ENCODE data around the gene DPYD. TPM values are rescaled to one million over a fixed set of nuclear protein-coding genes. Genes with fewer than 3 reads are reported as not detected.

Gene DPYD
- total RNA-seq, 1 experiment from 2014 or later, result 0.46 TPM

DNA sequence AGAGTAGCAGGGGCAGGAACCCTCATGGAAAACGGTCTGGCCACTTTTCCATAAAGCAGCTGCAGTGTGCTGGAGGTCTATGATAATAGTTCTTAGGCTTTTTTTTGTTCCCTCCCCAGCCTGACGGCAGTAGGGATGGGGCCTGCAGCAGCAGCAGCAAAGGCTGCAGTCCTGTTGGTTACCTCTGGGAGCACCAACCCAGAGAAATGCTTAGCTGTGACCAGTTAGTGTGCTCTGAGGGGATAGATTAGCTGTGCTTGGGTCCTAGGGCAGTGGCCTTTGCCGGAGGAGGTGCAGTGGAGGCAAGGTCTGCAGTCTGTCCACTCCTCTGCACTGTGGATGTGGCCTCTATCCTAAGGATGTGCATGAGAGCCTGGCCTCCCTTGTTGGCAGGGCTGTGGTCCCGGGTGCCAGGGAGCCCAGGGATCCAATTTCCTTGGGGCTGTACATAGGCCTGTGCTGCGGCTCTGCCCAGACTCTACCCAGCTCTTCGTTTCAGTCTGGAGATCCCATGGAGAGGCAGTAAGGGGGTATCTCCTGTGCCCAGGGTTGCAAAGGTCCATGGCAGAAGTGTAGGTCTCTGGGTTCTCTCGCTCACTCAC lies 876.6 kb downstream of the DPYD start:
- H3K4me1 Mint-ChIP-seq, result 0 out of 2 replicates have a peak, but pooled peaks cover 4% of the 10 kb centered on the region
- no peak overlapping the region for H3K4me3 Mint-ChIP-seq
- ChIA-PET POLR2A (no interaction called here), CTCF (no interaction called here)
- H3K27me3 Mint-ChIP-seq (ENCODE audit: low read depth), result no peaks in the 10 kb centered on the region
- H3K9me3 Mint-ChIP-seq, result peaks cover 23% of the 10 kb centered on the region
- DNase-seq (ENCODE audit: low spot score) (no peak), ATAC-seq (peak; percentile 94)
- no peaks in the 10 kb centered on the region for H3K36me3 Mint-ChIP-seq
- TF ChIP-seq GTF2I (CRISPR knock-in tag; conservative IDR thresholded peaks at IDR 0.05), result no peak
- no peak for TF ChIP-seq AR (CRISPR knock-in tag; IDR thresholded peaks at IDR 0.05)
- TF ChIP-seq ELF4 (CRISPR knock-in tag; IDR thresholded peaks at IDR 0.05; ENCODE audit: low read depth), result no peak
- no peak for TF ChIP-seq E2F4 (CRISPR knock-in tag; IDR thresholded peaks at IDR 0.05; ENCODE audit: borderline replicate concordance, low read depth)
- no peak overlapping the region for H3K27ac Mint-ChIP-seq

- H3K4me1 Mint-ChIP-seq, result 0 out of 2 replicates have a peak, but pooled peaks cover 4% of the 10 kb centered on the region
- ChIA-PET POLR2A (no interaction called here), CTCF (no interaction called here)
Observed at GRCh38 chr1:97042551-97042950, 878.3 kb downstream of the DPYD start.

More at GRCh38 chr1:97042551-97042950, 878.3 kb downstream of the DPYD start:
- H3K36me3 Mint-ChIP-seq, result no peaks in the 10 kb centered on the region
- no peak for DNase-seq (ENCODE audit: low spot score)
- no peak overlapping the region for H3K27ac Mint-ChIP-seq
- peaks cover 37% of the 10 kb centered on the region for H3K9me3 Mint-ChIP-seq
- no peak for TF ChIP-seq OVOL2 (CRISPR knock-in tag; IDR thresholded peaks at IDR 0.05; ENCODE audit: borderline replicate concordance)
- no peak for TF ChIP-seq ATF1 (CRISPR knock-in tag; IDR thresholded peaks at IDR 0.05)
- TF ChIP-seq PRRX2 (CRISPR knock-in tag; IDR thresholded peaks at IDR 0.05), result no peak
- TF ChIP-seq, protein P1, sequence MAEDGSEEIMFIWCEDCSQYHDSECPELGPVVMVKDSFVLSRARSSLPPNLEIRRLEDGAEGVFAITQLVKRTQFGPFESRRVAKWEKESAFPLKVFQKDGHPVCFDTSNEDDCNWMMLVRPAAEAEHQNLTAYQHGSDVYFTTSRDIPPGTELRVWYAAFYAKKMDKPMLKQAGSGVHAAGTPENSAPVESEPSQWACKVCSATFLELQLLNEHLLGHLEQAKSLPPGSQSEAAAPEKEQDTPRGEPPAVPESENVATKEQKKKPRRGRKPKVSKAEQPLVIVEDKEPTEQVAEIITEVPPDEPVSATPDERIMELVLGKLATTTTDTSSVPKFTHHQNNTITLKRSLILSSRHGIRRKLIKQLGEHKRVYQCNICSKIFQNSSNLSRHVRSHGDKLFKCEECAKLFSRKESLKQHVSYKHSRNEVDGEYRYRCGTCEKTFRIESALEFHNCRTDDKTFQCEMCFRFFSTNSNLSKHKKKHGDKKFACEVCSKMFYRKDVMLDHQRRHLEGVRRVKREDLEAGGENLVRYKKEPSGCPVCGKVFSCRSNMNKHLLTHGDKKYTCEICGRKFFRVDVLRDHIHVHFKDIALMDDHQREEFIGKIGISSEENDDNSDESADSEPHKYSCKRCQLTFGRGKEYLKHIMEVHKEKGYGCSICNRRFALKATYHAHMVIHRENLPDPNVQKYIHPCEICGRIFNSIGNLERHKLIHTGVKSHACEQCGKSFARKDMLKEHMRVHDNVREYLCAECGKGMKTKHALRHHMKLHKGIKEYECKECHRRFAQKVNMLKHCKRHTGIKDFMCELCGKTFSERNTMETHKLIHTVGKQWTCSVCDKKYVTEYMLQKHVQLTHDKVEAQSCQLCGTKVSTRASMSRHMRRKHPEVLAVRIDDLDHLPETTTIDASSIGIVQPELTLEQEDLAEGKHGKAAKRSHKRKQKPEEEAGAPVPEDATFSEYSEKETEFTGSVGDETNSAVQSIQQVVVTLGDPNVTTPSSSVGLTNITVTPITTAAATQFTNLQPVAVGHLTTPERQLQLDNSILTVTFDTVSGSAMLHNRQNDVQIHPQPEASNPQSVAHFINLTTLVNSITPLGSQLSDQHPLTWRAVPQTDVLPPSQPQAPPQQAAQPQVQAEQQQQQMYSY (CRISPR knock-in tag; IDR thresholded peaks at IDR 0.05), result no peak
- TF ChIP-seq ZNF532 (CRISPR knock-in tag; IDR thresholded peaks at IDR 0.05; ENCODE audit: borderline replicate concordance), result no peak
- no peak for TF ChIP-seq ZNF423 (CRISPR knock-in tag; IDR thresholded peaks at IDR 0.05)
- TF ChIP-seq ZNF416 (CRISPR knock-in tag; IDR thresholded peaks at IDR 0.05), result no peak
- TF ChIP-seq FOXP1 (CRISPR knock-in tag; IDR thresholded peaks at IDR 0.05; ENCODE audit: borderline replicate concordance), result no peak
- no peak for TF ChIP-seq TCF7 (CRISPR knock-in tag; IDR thresholded peaks at IDR 0.05; ENCODE audit: low read depth)
- TF ChIP-seq KAT7 (CRISPR knock-in tag; IDR thresholded peaks at IDR 0.05; ENCODE audit: borderline replicate concordance), result no peak
- TF ChIP-seq CTCF (IDR thresholded peaks at IDR 0.05), result no peak
- no peak for TF ChIP-seq ZSCAN18 (CRISPR knock-in tag; IDR thresholded peaks at IDR 0.05)
- H3K27me3 Mint-ChIP-seq (ENCODE audit: low read depth), result no peaks in the 10 kb centered on the region
- no peak overlapping the region for H3K4me3 Mint-ChIP-seq
- ATAC-seq, result no peak

All from WTC11 (cell line).